ENCODE data around the gene GALNT18.

GRCh38 chr11:11406652-11407051 is 215.2 kb downstream of the GALNT18 start:
- TF ChIP-seq, protein P1, sequence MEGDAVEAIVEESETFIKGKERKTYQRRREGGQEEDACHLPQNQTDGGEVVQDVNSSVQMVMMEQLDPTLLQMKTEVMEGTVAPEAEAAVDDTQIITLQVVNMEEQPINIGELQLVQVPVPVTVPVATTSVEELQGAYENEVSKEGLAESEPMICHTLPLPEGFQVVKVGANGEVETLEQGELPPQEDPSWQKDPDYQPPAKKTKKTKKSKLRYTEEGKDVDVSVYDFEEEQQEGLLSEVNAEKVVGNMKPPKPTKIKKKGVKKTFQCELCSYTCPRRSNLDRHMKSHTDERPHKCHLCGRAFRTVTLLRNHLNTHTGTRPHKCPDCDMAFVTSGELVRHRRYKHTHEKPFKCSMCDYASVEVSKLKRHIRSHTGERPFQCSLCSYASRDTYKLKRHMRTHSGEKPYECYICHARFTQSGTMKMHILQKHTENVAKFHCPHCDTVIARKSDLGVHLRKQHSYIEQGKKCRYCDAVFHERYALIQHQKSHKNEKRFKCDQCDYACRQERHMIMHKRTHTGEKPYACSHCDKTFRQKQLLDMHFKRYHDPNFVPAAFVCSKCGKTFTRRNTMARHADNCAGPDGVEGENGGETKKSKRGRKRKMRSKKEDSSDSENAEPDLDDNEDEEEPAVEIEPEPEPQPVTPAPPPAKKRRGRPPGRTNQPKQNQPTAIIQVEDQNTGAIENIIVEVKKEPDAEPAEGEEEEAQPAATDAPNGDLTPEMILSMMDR (IDR thresholded peaks at IDR 0.05) = no peak
- no peak for TF ChIP-seq POLR2A (IDR thresholded peaks at IDR 0.05)

Measured in right lobe of liver (tissue), 4 donors.